ENCODE data around the gene TMEM132D.
"Not testable (repeated sequence)": the region's sequence is repeated elsewhere in the genome, so short reads cannot be mapped to it uniquely, and the experiment has no call there.

The TMEM132D gene

GRCh38 chr12:129190827-129191226 lies 713.0 kb downstream of the TMEM132D start:
- Mint-ChIP-seq H3K4me3 (no peak overlapping the region), H3K27me3 (peaks cover 26% of the 10 kb centered on the region), H3K27ac (no peak overlapping the region), H3K36me3 (no peaks in the 10 kb centered on the region), H3K4me1 (no peaks in the 10 kb centered on the region), H3K9me3 (peaks cover 7% of the 10 kb centered on the region)
- no peak for ATAC-seq

- not testable (repeated sequence) for H3K9me3 Mint-ChIP-seq, ATAC-seq, H3K27ac Mint-ChIP-seq, H3K4me1 Mint-ChIP-seq, H3K36me3 Mint-ChIP-seq, H3K4me3 Mint-ChIP-seq
- H3K27me3 Mint-ChIP-seq = peaks cover 25% of the 10 kb centered on the region
Observed at GRCh38 chr12:129189879-129190278, 713.9 kb downstream of the TMEM132D start.

GRCh38 chr12:129186952-129187351 lies 716.9 kb downstream of the TMEM132D start:
- no peak for ATAC-seq
- Mint-ChIP-seq H3K36me3 (no peaks in the 10 kb centered on the region), H3K4me1 (no peaks in the 10 kb centered on the region), H3K9me3 (peaks cover 5% of the 10 kb centered on the region), H3K4me3 (no peak overlapping the region), H3K27ac (no peak overlapping the region), H3K27me3 (peaks cover 14% of the 10 kb centered on the region)

- Mint-ChIP-seq H3K27me3 (peaks cover 14% of the 10 kb centered on the region), H3K36me3 (no peaks in the 10 kb centered on the region), H3K27ac (no peak overlapping the region), H3K4me1 (no peaks in the 10 kb centered on the region), H3K9me3 (peaks cover 5% of the 10 kb centered on the region), H3K4me3 (no peak overlapping the region)
- no peak for ATAC-seq
Observed at GRCh38 chr12:129185855-129186254, 718.0 kb downstream of the TMEM132D start.

GRCh38 chr12:129184127-129184928 lies 719.5 kb downstream of the TMEM132D start:
- ATAC-seq = no peak
- H3K27ac Mint-ChIP-seq = no peak overlapping the region
- H3K4me1 Mint-ChIP-seq = no peaks in the 10 kb centered on the region
- peaks cover 5% of the 10 kb centered on the region for H3K9me3 Mint-ChIP-seq
- no peaks in the 10 kb centered on the region for H3K36me3 Mint-ChIP-seq
- no peak overlapping the region for H3K4me3 Mint-ChIP-seq
- H3K27me3 Mint-ChIP-seq = peaks cover 10% of the 10 kb centered on the region

GRCh38 chr12:129179941-129180553 lies 723.8 kb downstream of the TMEM132D start:
- Mint-ChIP-seq H3K27ac (no peak overlapping the region), H3K9me3 (peaks cover 2% of the 10 kb centered on the region), H3K4me3 (no peak overlapping the region)

GRCh38 chr12:129169928-129170327 lies 733.9 kb downstream of the TMEM132D start:
- no peaks in the 10 kb centered on the region for H3K4me1 Mint-ChIP-seq
- no peaks in the 10 kb centered on the region for H3K36me3 Mint-ChIP-seq
- H3K4me3 Mint-ChIP-seq = no peak overlapping the region
- no peaks in the 10 kb centered on the region for H3K27me3 Mint-ChIP-seq
- H3K27ac Mint-ChIP-seq = no peak overlapping the region
- no peaks in the 10 kb centered on the region for H3K9me3 Mint-ChIP-seq
- no peak for ATAC-seq

More at GRCh38 chr12:129179941-129180553, 723.8 kb downstream of the TMEM132D start:
- Mint-ChIP-seq H3K27me3 (no peaks in the 10 kb centered on the region), H3K4me1 (no peaks in the 10 kb centered on the region), H3K36me3 (no peaks in the 10 kb centered on the region)
- no peak for ATAC-seq

- ATAC-seq = no peak
- Mint-ChIP-seq H3K9me3 (peaks cover 2% of the 10 kb centered on the region), H3K36me3 (no peaks in the 10 kb centered on the region), H3K27ac (no peak overlapping the region), H3K4me3 (no peak overlapping the region), H3K4me1 (no peaks in the 10 kb centered on the region), H3K27me3 (peaks cover 9% of the 10 kb centered on the region)
Observed at GRCh38 chr12:129163861-129164260, 740.0 kb downstream of the TMEM132D start.

GRCh38 chr12:129163461-129163860 lies 740.4 kb downstream of the TMEM132D start:
- Mint-ChIP-seq H3K27me3 (peaks cover 9% of the 10 kb centered on the region), H3K4me1 (no peaks in the 10 kb centered on the region), H3K9me3 (peaks cover 2% of the 10 kb centered on the region), H3K4me3 (no peak overlapping the region), H3K27ac (no peak overlapping the region), H3K36me3 (no peaks in the 10 kb centered on the region)
- no peak for ATAC-seq

- peaks cover 6% of the 10 kb centered on the region for H3K9me3 Mint-ChIP-seq
- H3K27ac Mint-ChIP-seq = no peak overlapping the region
- no peak for ATAC-seq
- H3K36me3 Mint-ChIP-seq = no peaks in the 10 kb centered on the region
- H3K27me3 Mint-ChIP-seq = peaks cover 9% of the 10 kb centered on the region
- no peaks in the 10 kb centered on the region for H3K4me1 Mint-ChIP-seq
- H3K4me3 Mint-ChIP-seq = no peak overlapping the region
Observed at GRCh38 chr12:129162805-129163204, 741.0 kb downstream of the TMEM132D start.

GRCh38 chr12:129161511-129161910 lies 742.3 kb downstream of the TMEM132D start:
- ATAC-seq = no peak
- H3K4me3 Mint-ChIP-seq = no peak overlapping the region
- H3K27me3 Mint-ChIP-seq = peaks cover 9% of the 10 kb centered on the region
- peaks cover 6% of the 10 kb centered on the region for H3K9me3 Mint-ChIP-seq
- no peaks in the 10 kb centered on the region for H3K4me1 Mint-ChIP-seq
- no peaks in the 10 kb centered on the region for H3K36me3 Mint-ChIP-seq
- H3K27ac Mint-ChIP-seq = no peak overlapping the region

GRCh38 chr12:129160282-129160681 lies 743.5 kb downstream of the TMEM132D start:
- Mint-ChIP-seq H3K4me1 (no peaks in the 10 kb centered on the region), H3K4me3 (no peak overlapping the region), H3K27ac (no peak overlapping the region), H3K27me3 (peaks cover 9% of the 10 kb centered on the region), H3K36me3 (no peaks in the 10 kb centered on the region), H3K9me3 (peaks cover 6% of the 10 kb centered on the region)
- no peak for ATAC-seq

GRCh38 chr12:129152351-129153104 lies 751.3 kb downstream of the TMEM132D start:
- H3K27me3 Mint-ChIP-seq = peaks cover 8% of the 10 kb centered on the region
- H3K36me3 Mint-ChIP-seq = no peaks in the 10 kb centered on the region
- H3K9me3 Mint-ChIP-seq = no peaks in the 10 kb centered on the region
- no peak overlapping the region for H3K27ac Mint-ChIP-seq
- H3K4me1 Mint-ChIP-seq = no peaks in the 10 kb centered on the region
- ATAC-seq = no peak
- no peak overlapping the region for H3K4me3 Mint-ChIP-seq

- peaks cover 8% of the 10 kb centered on the region for H3K27me3 Mint-ChIP-seq
- H3K36me3 Mint-ChIP-seq = no peaks in the 10 kb centered on the region
- no peaks in the 10 kb centered on the region for H3K4me1 Mint-ChIP-seq
- H3K9me3 Mint-ChIP-seq = no peaks in the 10 kb centered on the region
- no peak overlapping the region for H3K27ac Mint-ChIP-seq
- H3K4me3 Mint-ChIP-seq = no peak overlapping the region
- ATAC-seq = no peak
Observed at GRCh38 chr12:129150721-129151120, 753.1 kb downstream of the TMEM132D start.

GRCh38 chr12:129145381-129145780 lies 758.4 kb downstream of the TMEM132D start:
- ATAC-seq = no peak
- H3K4me1 Mint-ChIP-seq = no peaks in the 10 kb centered on the region
- no peaks in the 10 kb centered on the region for H3K36me3 Mint-ChIP-seq
- no peak overlapping the region for H3K27ac Mint-ChIP-seq
- H3K9me3 Mint-ChIP-seq = no peaks in the 10 kb centered on the region
- no peak overlapping the region for H3K4me3 Mint-ChIP-seq
- no peaks in the 10 kb centered on the region for H3K27me3 Mint-ChIP-seq
